T-helper 1 cell treated with Interleukin-12 subunit alpha and Interleukin-12 subunit beta and Interleukin-4 antibody, amounts not matched to agents 30 μg/mL and 1 μg/mL, for 36 hours (primary cell): ENCODE measurements around the gene LUM.

Source experiments
- H3K27ac Mint-ChIP-seq: one replicate; pipeline ENCODE4 v1.8.0; 2021; ENCODE audit warnings: mild to moderate bottlenecking, mixed read lengths
- H3K27me3 Mint-ChIP-seq: one replicate; pipeline ENCODE4 v1.8.0; 2021; ENCODE audit warnings: low read depth, mixed read lengths
- H3K36me3 Mint-ChIP-seq: one replicate; pipeline ENCODE4 v1.8.0; 2021; ENCODE audit warnings: low read depth, mixed read lengths
- H3K4me1 Mint-ChIP-seq: one replicate; pipeline ENCODE4 v1.8.0; 2021; ENCODE audit warnings: low read depth, mixed read lengths
- H3K4me3 Mint-ChIP-seq: one replicate; pipeline ENCODE4 v1.8.0; 2021; ENCODE audit warnings: mild to moderate bottlenecking, moderate library complexity, mixed read lengths
- H3K9me3 Mint-ChIP-seq: one replicate; pipeline ENCODE4 v1.8.0; 2021; ENCODE audit warnings: mixed read lengths

The LUM gene

GRCh38 chr12:91126516-91126915 is 15.2 kb upstream of the LUM start:
- Mint-ChIP-seq H3K9me3 (no peaks in the 10 kb centered on the region), H3K27me3 (no peaks in the 10 kb centered on the region), H3K27ac (no peak overlapping the region), H3K4me1 (no peaks in the 10 kb centered on the region), H3K36me3 (no peaks in the 10 kb centered on the region), H3K4me3 (no peak overlapping the region)

GRCh38 chr12:91123236-91123916 is 12.1 kb upstream of the LUM start:
- H3K4me1 Mint-ChIP-seq, result no peaks in the 10 kb centered on the region
- H3K4me3 Mint-ChIP-seq, result no peak overlapping the region
- H3K9me3 Mint-ChIP-seq, result no peaks in the 10 kb centered on the region
- no peaks in the 10 kb centered on the region for H3K27me3 Mint-ChIP-seq
- H3K27ac Mint-ChIP-seq, result no peak overlapping the region
- no peaks in the 10 kb centered on the region for H3K36me3 Mint-ChIP-seq

- Mint-ChIP-seq H3K36me3 (no peaks in the 10 kb centered on the region), H3K4me1 (no peaks in the 10 kb centered on the region), H3K27ac (no peak overlapping the region), H3K4me3 (no peak overlapping the region), H3K27me3 (no peaks in the 10 kb centered on the region), H3K9me3 (no peaks in the 10 kb centered on the region)
Measured at GRCh38 chr12:91120781-91121180, 9.5 kb upstream of the LUM start.

- Mint-ChIP-seq H3K4me3 (no peak overlapping the region), H3K36me3 (no peaks in the 10 kb centered on the region), H3K27ac (no peak overlapping the region), H3K27me3 (no peaks in the 10 kb centered on the region), H3K4me1 (no peaks in the 10 kb centered on the region), H3K9me3 (no peaks in the 10 kb centered on the region)
Measured at GRCh38 chr12:91119089-91119488, 7.8 kb upstream of the LUM start.

- no peaks in the 10 kb centered on the region for H3K27me3 Mint-ChIP-seq
- no peaks in the 10 kb centered on the region for H3K9me3 Mint-ChIP-seq
- H3K36me3 Mint-ChIP-seq, result no peaks in the 10 kb centered on the region
- H3K4me1 Mint-ChIP-seq, result no peaks in the 10 kb centered on the region
- no peak overlapping the region for H3K4me3 Mint-ChIP-seq
- no peak overlapping the region for H3K27ac Mint-ChIP-seq
Measured at GRCh38 chr12:91113621-91114020, 2.3 kb upstream of the LUM start.

GRCh38 chr12:91110311-91110924 is 876 bp downstream of the LUM start:
- Mint-ChIP-seq H3K36me3 (no peaks in the 10 kb centered on the region), H3K27ac (no peak overlapping the region), H3K9me3 (no peaks in the 10 kb centered on the region), H3K4me3 (no peak overlapping the region), H3K27me3 (no peaks in the 10 kb centered on the region), H3K4me1 (no peaks in the 10 kb centered on the region)

GRCh38 chr12:91109581-91110310 is 1.5 kb downstream of the LUM start:
- Mint-ChIP-seq H3K9me3 (no peaks in the 10 kb centered on the region), H3K4me3 (no peak overlapping the region), H3K27ac (no peak overlapping the region), H3K36me3 (no peaks in the 10 kb centered on the region), H3K27me3 (no peaks in the 10 kb centered on the region), H3K4me1 (no peaks in the 10 kb centered on the region)

- Mint-ChIP-seq H3K27me3 (no peaks in the 10 kb centered on the region), H3K9me3 (no peaks in the 10 kb centered on the region), H3K27ac (no peak overlapping the region), H3K4me3 (no peak overlapping the region), H3K36me3 (no peaks in the 10 kb centered on the region), H3K4me1 (no peaks in the 10 kb centered on the region)
Measured at GRCh38 chr12:91109148-91109564, 2.1 kb downstream of the LUM start.

- no peaks in the 10 kb centered on the region for H3K36me3 Mint-ChIP-seq
Measured at GRCh38 chr12:91108196-91108755, 3.0 kb downstream of the LUM start.

GRCh38 chr12:91106283-91106682 is 5.0 kb downstream of the LUM start:
- H3K27ac Mint-ChIP-seq, result no peak overlapping the region
- no peaks in the 10 kb centered on the region for H3K4me1 Mint-ChIP-seq
- H3K36me3 Mint-ChIP-seq, result no peaks in the 10 kb centered on the region
- no peaks in the 10 kb centered on the region for H3K9me3 Mint-ChIP-seq
- no peaks in the 10 kb centered on the region for H3K27me3 Mint-ChIP-seq
- H3K4me3 Mint-ChIP-seq, result no peak overlapping the region

More at GRCh38 chr12:91108196-91108755, 3.0 kb downstream of the LUM start:
- Mint-ChIP-seq H3K27ac (no peak overlapping the region), H3K4me1 (no peaks in the 10 kb centered on the region), H3K4me3 (no peak overlapping the region), H3K9me3 (no peaks in the 10 kb centered on the region), H3K27me3 (no peaks in the 10 kb centered on the region)

GRCh38 chr12:91105807-91106206 is 5.5 kb downstream of the LUM start:
- Mint-ChIP-seq H3K27me3 (no peaks in the 10 kb centered on the region), H3K27ac (no peak overlapping the region), H3K36me3 (no peaks in the 10 kb centered on the region), H3K9me3 (no peaks in the 10 kb centered on the region), H3K4me3 (no peak overlapping the region), H3K4me1 (no peaks in the 10 kb centered on the region)

GRCh38 chr12:91104812-91105466 is 6.4 kb downstream of the LUM start:
- Mint-ChIP-seq H3K27me3 (no peaks in the 10 kb centered on the region), H3K4me1 (no peaks in the 10 kb centered on the region), H3K27ac (no peak overlapping the region), H3K4me3 (no peak overlapping the region), H3K36me3 (no peaks in the 10 kb centered on the region), H3K9me3 (no peaks in the 10 kb centered on the region)

- H3K27me3 Mint-ChIP-seq, result no peaks in the 10 kb centered on the region
- no peaks in the 10 kb centered on the region for H3K36me3 Mint-ChIP-seq
- H3K4me1 Mint-ChIP-seq, result no peaks in the 10 kb centered on the region
- H3K9me3 Mint-ChIP-seq, result no peaks in the 10 kb centered on the region
- no peak overlapping the region for H3K4me3 Mint-ChIP-seq
- no peak overlapping the region for H3K27ac Mint-ChIP-seq
Measured at GRCh38 chr12:91103624-91104023, 7.7 kb downstream of the LUM start.

GRCh38 chr12:91103101-91103500 is 8.2 kb downstream of the LUM start:
- no peaks in the 10 kb centered on the region for H3K36me3 Mint-ChIP-seq
- no peaks in the 10 kb centered on the region for H3K27me3 Mint-ChIP-seq
- H3K4me3 Mint-ChIP-seq, result no peak overlapping the region
- no peaks in the 10 kb centered on the region for H3K4me1 Mint-ChIP-seq
- no peak overlapping the region for H3K27ac Mint-ChIP-seq
- no peaks in the 10 kb centered on the region for H3K9me3 Mint-ChIP-seq
